Activated CD4-positive, alpha-beta T cell treated with anti-CD3 and anti-CD28 coated beads for 36 hours (primary cell): Measurements from ENCODE around the gene CALN1. TPM values are rescaled to one million over a fixed set of nuclear protein-coding genes. Genes with fewer than 3 reads are reported as not detected.

Source experiments
- ATAC-seq: fragments of 200-7000 bp; cut with Tn5 transposase; one replicate; pipeline ENCODE4 v1.10.0; 2021; ENCODE audit warnings: mild to moderate bottlenecking, moderate library complexity
- CTCF ChIA-PET: fragments of 350-600 bp; sonication (Branson Sonifier 250); formaldehyde crosslinking; loops from one replicate; lab custom pipeline; 2021; ENCODE audit warnings: antibody characterized with exemption; lab: Charles Lee
- POLR2A ChIA-PET: fragments of 350-600 bp; sonication (Branson Sonifier 250); formaldehyde crosslinking; loops from one replicate; lab custom pipeline; 2021; ENCODE audit warnings: antibody characterized with exemption, inconsistent platforms; lab: Charles Lee
- DNase-seq: peaks from one replicate; pipeline ENCODE4 v3.0.0-alpha.2; 2020
- H3K27ac Mint-ChIP-seq: one replicate; pipeline ENCODE4 v1.8.0; 2021; ENCODE audit warnings: mixed read lengths
- H3K27me3 Mint-ChIP-seq: one replicate; pipeline ENCODE4 v1.8.0; 2021; ENCODE audit warnings: mixed read lengths
- H3K36me3 Mint-ChIP-seq: one replicate; pipeline ENCODE4 v1.8.0; 2021; ENCODE audit warnings: low read depth, mixed read lengths
- H3K4me1 Mint-ChIP-seq: one replicate; pipeline ENCODE4 v1.8.0; 2021; ENCODE audit warnings: mixed read lengths
- H3K4me3 Mint-ChIP-seq: one replicate; pipeline ENCODE4 v1.8.0; 2021; ENCODE audit warnings: mild to moderate bottlenecking, moderate library complexity, mixed read lengths
- H3K9me3 Mint-ChIP-seq: one replicate; pipeline ENCODE4 v1.8.0; 2021; ENCODE audit warnings: low read depth, mixed read lengths
- intact Hi-C, 2 experiments: fragments of 100-400 bp; cut with DNase I in 1 of 2; cut with micrococcal nuclease in 1 of 2; formaldehyde crosslinking; loops; one replicate each; pipeline versions ENCODE4 v1.14.2 to v1.15.1; 2022 to 2024; cut with DNase I, micrococcal nuclease
- total RNA-seq, 2 experiments: library from RNA; stranded (reverse); gene quantifications; one replicate each; pipeline ENCODE4 v1.2.3, GENCODE V29; 2021

The CALN1 gene
- total RNA-seq, 2 experiments from 2014 or later = 0.11 to 0.12 TPM

DNA sequence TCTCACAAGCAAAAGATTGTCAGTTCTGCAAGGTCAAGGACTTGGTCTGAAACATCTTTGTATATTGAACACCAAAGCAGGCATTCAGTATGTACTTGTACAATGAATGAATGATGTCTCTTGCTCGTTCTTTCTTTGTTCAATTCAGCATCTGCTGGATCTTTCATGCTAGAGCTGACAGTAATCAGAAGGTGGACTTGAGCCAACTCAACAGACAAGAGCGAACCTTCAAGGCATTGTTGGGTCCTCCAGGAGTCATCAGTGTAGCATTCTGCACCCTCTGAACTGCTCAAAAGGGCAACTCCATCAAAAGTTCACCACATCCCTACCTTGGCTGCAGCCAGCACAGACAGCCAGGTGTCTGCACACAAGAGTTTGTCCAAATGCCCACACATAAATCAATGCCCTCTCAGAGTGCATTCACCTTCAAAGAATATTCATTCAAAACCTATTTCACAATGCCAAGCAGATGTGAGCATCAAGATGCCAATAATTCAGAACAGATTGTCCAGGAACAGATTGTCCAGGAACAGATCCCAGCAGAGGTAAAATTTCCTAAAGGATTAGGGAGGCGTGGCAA lies 386.7 kb downstream of the CALN1 start:
- H3K4me3 Mint-ChIP-seq = no peak overlapping the region
- H3K36me3 Mint-ChIP-seq = no peaks in the 10 kb centered on the region
- intact Hi-C loops = no loop called here
- no peaks in the 10 kb centered on the region for H3K4me1 Mint-ChIP-seq
- CTCF ChIA-PET = no interaction called here
- no peak for DNase-seq
- H3K27ac Mint-ChIP-seq = no peak overlapping the region
- H3K9me3 Mint-ChIP-seq = peaks cover 6% of the 10 kb centered on the region
- POLR2A ChIA-PET = no interaction called here
- H3K27me3 Mint-ChIP-seq = no peaks in the 10 kb centered on the region
- no peak for ATAC-seq

DNA sequence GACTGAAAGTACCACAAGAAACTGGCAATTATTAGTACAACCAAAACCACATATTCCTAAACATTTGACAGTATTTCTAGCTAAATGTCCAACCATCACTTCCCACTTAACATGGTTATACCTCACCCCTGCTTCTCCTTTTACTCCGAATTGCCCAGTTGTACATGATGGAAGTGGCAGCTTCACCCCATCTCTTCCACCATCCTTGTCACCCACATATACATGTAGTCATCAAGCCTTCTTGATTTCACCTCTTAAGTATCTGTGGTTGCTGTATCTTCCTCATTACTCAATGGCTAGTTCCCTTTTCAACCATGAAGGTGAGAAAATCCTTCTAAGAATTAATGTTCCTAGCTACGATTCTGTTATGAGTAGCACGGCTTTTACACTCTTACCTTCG lies 388.2 kb downstream of the CALN1 start:
- intact Hi-C loops = no loop called here
- Mint-ChIP-seq H3K4me3 (no peak overlapping the region), H3K4me1 (no peaks in the 10 kb centered on the region), H3K36me3 (no peaks in the 10 kb centered on the region), H3K27me3 (no peaks in the 10 kb centered on the region), H3K27ac (no peak overlapping the region), H3K9me3 (peaks cover 10% of the 10 kb centered on the region)
- ATAC-seq (no peak), DNase-seq (no peak)
- CTCF ChIA-PET = no interaction called here
- POLR2A ChIA-PET = no interaction called here

DNA sequence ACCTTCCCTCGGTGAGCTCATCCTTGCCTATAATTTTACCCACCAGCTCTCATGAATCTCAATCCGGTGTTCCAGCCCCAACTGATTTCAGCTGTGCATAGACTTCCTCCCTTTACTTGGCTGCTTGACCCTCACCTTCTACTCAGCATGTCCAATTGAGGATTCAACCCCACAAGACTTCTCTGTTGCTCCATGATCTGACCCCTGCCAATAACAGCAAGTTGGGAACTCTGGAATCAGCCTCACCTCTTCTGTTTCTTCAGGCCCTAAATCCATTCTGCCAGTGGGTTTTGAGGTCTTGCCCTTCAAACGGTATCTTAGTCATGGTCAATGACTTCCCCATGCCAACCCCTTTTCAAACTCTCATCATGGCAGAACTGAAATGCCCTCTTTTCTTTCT lies 390.4 kb downstream of the CALN1 start:
- H3K4me1 Mint-ChIP-seq = no peaks in the 10 kb centered on the region
- intact Hi-C loops = no loop called here
- no peak for DNase-seq
- ChIA-PET POLR2A (no interaction called here), CTCF (no interaction called here)
- H3K4me3 Mint-ChIP-seq = no peak overlapping the region
- H3K27ac Mint-ChIP-seq = no peak overlapping the region
- H3K9me3 Mint-ChIP-seq = peaks cover 10% of the 10 kb centered on the region
- H3K36me3 Mint-ChIP-seq = no peaks in the 10 kb centered on the region
- H3K27me3 Mint-ChIP-seq = no peaks in the 10 kb centered on the region
- no peak for ATAC-seq

DNA sequence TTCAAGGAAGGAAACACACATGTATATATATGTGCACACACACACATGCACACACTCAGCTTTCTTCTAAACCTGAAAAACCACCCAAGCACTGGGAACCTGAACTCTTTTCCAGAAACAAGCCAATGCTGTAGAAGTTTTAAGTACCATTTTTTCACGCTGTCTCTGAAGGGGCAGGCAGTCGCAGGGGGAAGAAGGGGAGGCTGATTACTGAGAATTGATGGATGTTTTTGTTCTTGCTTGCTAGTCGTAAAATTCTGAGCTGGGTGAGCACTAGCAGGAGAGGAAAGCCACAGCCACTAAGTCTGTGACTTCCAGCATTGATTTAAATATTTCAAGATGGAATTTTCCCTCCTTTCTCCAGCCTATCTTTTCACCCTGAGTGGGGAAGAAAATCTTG lies 391.8 kb downstream of the CALN1 start:
- Mint-ChIP-seq H3K27ac (no peak overlapping the region), H3K9me3 (peaks cover 8% of the 10 kb centered on the region), H3K27me3 (no peaks in the 10 kb centered on the region), H3K36me3 (no peaks in the 10 kb centered on the region), H3K4me3 (no peak overlapping the region), H3K4me1 (no peaks in the 10 kb centered on the region)
- POLR2A ChIA-PET = interaction anchor here (1.1 kb wide), 1 partner anchor 90 kb away, joined by 3 read pairs; no protein-coding TSS in a partner anchor
- no peak for DNase-seq
- intact Hi-C loops = no loop called here
- CTCF ChIA-PET = interaction anchor here (1.0 kb wide), 1 partner anchor 20 kb away, joined by 5 read pairs; no protein-coding TSS in a partner anchor
- ATAC-seq = no peak

DNA sequence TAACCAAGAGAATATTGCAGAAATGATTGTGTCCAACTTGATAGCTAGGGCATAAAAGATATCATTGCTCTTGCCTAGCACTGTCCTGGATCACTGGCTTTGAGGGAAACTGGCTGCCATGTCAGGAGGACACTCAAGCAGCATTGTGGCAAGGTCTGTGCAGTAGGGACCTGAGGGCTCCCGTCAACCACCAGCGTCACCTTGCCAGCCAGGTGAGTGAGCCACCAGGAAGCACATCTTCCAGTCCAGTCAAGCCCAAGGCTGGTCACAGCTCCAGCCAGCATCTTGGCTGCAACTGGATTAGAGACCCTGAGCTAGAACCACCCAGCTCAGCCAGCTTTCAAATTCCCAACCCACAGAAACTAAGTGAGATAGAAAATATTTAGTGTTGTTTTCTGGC lies 392.7 kb downstream of the CALN1 start:
- Mint-ChIP-seq H3K27ac (no peak overlapping the region), H3K9me3 (peaks cover 8% of the 10 kb centered on the region), H3K36me3 (no peaks in the 10 kb centered on the region), H3K4me1 (no peaks in the 10 kb centered on the region), H3K4me3 (no peak overlapping the region), H3K27me3 (no peaks in the 10 kb centered on the region)
- ChIA-PET POLR2A (no interaction called here), CTCF (interaction anchor here (1.0 kb wide), 1 partner anchor 19 kb away, joined by 5 read pairs; no protein-coding TSS in a partner anchor)
- DNase-seq (no peak), ATAC-seq (no peak)
- intact Hi-C loops = no loop called here

DNA sequence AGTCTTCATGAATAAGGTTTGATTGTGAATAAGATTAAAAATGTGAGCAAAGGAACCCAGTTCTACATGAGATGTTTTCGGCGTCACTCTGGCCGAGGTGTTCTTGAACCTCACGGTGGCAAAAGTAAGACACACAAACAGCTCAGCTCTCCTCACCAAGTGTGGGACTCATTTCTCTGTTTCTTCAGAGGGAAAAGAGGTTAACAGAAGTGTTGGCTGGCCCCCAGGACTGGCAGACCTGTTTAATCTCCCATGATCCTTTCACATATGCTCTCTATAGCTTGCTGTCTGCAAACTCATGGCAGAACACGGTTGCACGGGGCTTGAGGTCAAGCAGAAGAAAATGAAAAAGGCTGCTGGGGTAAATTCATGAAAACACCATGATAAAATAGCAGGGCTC lies 394.4 kb downstream of the CALN1 start:
- H3K27ac Mint-ChIP-seq = no peak overlapping the region

DNA sequence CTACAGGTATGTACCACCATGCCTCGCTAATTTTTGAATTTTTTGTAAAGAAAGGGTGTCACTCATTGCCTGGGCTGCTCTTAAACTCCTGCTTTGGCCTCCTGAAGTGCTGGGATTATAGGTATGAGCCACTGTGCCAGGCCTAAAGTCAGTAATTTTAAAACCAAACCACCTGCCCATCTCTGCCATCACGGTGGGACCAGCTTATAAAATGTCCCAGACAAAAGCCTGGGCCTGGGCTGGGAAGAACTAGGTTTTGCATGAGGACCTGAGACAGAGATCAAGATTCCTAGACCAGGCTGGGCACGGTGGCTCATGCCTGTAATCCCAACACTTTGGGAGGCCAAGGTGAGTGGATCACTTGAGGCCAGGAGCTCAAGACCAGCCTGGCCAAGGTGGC lies 395.6 kb downstream of the CALN1 start:
- CTCF ChIA-PET = no interaction called here
- H3K4me1 Mint-ChIP-seq = no peaks in the 10 kb centered on the region
- H3K4me3 Mint-ChIP-seq = no peak overlapping the region
- POLR2A ChIA-PET = interaction anchor here (0.6 kb wide), 1 partner anchor 526 kb away, joined by 3 read pairs; no protein-coding TSS in a partner anchor
- no peaks in the 10 kb centered on the region for H3K27me3 Mint-ChIP-seq
- no peak for DNase-seq
- no peak for ATAC-seq
- H3K9me3 Mint-ChIP-seq = peaks cover 5% of the 10 kb centered on the region
- intact Hi-C loops = no loop called here
- no peaks in the 10 kb centered on the region for H3K36me3 Mint-ChIP-seq
- no peak overlapping the region for H3K27ac Mint-ChIP-seq

More for the DNA sequence above, 394.4 kb downstream of the CALN1 start:
- Mint-ChIP-seq H3K36me3 (no peaks in the 10 kb centered on the region), H3K9me3 (peaks cover 8% of the 10 kb centered on the region), H3K4me3 (no peak overlapping the region), H3K4me1 (no peaks in the 10 kb centered on the region), H3K27me3 (no peaks in the 10 kb centered on the region)
- CTCF ChIA-PET = no interaction called here
- intact Hi-C loops = no loop called here
- POLR2A ChIA-PET = no interaction called here
- DNase-seq = no peak
- no peak for ATAC-seq

DNA sequence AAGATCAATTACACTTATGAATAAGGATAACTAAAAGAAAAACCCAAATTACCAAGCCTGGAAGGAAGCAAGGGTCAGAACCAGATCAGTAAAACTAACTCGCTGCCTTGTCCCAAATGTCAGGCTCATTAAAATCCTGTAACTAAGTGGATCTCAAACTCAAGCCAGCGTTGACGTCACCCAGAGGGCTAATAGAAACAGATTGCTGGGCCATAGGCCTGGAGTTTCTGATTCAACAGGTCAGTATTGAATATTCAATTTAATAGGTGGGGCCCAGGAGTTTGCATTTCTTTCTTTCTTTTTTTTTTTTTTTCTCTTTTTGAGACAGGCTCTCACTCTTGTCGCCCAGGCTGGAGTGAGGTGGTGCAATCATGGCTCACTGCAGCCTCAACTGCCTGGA lies 397.0 kb downstream of the CALN1 start:
- no peaks in the 10 kb centered on the region for H3K27me3 Mint-ChIP-seq
- no peak overlapping the region for H3K27ac Mint-ChIP-seq
- DNase-seq = no peak
- intact Hi-C loops = no loop called here
- no peaks in the 10 kb centered on the region for H3K36me3 Mint-ChIP-seq
- no peaks in the 10 kb centered on the region for H3K4me1 Mint-ChIP-seq
- no peak for ATAC-seq
- no peak overlapping the region for H3K4me3 Mint-ChIP-seq
- CTCF ChIA-PET = no interaction called here
- H3K9me3 Mint-ChIP-seq = peaks cover 4% of the 10 kb centered on the region
- POLR2A ChIA-PET = no interaction called here

DNA sequence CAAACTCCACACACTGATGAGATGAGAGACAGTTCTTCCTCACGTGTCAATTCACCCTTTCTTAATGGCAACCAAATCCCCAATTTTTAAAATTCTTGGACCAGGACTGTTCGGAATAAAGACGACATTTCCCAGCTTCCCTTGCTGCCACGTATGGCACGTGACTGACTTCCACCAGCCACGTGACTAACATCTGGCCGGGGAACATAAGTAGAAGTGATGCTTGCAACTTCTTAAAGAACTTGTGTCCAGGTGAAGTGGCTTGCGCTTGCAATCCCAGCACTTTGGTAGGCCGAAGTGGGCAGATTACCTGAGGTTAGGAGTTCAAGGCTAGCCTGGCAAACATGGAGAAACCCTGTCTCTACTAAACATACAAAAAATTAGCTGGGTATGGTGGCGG lies 405.1 kb downstream of the CALN1 start:
- intact Hi-C loops = no loop called here
- H3K27ac Mint-ChIP-seq = no peak overlapping the region
- ATAC-seq (no peak), DNase-seq (no peak)
- CTCF ChIA-PET = no interaction called here
- no peak overlapping the region for H3K4me3 Mint-ChIP-seq
- H3K36me3 Mint-ChIP-seq = no peaks in the 10 kb centered on the region
- H3K4me1 Mint-ChIP-seq = no peaks in the 10 kb centered on the region
- H3K27me3 Mint-ChIP-seq = no peaks in the 10 kb centered on the region
- H3K9me3 Mint-ChIP-seq = peaks cover 4% of the 10 kb centered on the region
- POLR2A ChIA-PET = no interaction called here

DNA sequence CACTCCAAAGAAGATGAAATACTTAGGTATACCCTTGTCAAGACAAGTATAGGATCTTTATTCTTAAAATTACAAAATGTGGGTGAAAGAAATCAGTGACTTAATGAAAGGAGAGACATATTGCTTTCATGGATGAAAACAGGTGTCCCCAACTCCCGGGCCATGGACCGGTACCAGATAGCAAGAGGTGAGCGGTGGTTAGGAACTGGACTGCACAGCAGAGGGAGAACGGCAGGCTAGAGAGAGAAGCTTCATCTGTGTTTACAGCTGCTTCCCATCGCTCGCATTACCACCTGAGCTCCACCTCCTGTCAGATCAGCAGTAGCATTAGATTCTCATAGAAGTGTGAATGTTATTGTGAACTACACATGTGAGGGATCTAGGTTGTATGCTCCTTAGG lies 408.9 kb downstream of the CALN1 start:
- CTCF ChIA-PET = no interaction called here
- no peaks in the 10 kb centered on the region for H3K4me1 Mint-ChIP-seq
- POLR2A ChIA-PET = no interaction called here

DNA sequence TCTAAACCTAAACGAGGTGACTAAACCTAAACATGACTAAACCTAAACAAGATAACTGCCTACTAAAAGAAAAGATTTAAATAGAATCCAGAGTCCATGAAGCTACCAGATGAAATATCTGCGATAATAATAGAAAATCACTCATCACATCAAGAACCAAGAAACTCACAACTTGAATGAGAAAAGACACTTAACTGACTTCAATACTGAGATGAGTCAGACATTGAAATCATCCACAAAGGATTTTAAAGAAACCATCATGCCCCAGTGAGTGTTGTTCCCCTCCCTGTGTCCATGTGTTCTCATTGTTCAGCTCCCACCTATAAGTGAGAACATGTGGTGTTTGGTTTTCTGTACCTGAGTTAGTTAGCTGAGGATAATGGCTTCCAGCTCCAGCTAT lies 416.0 kb downstream of the CALN1 start:
- Mint-ChIP-seq H3K4me1 (peaks cover 2% of the 10 kb centered on the region), H3K36me3 (no peaks in the 10 kb centered on the region), H3K27me3 (no peaks in the 10 kb centered on the region), H3K4me3 (no peak overlapping the region), H3K27ac (no peak overlapping the region), H3K9me3 (peaks cover 4% of the 10 kb centered on the region)
- intact Hi-C loops = no loop called here
- DNase-seq = no peak
- ChIA-PET POLR2A (no interaction called here), CTCF (interaction anchor here (0.7 kb wide), 1 partner anchor 189 kb away, joined by 3 read pairs; no protein-coding TSS in a partner anchor)
- no peak for ATAC-seq

More for the DNA sequence above, 408.9 kb downstream of the CALN1 start:
- DNase-seq (no peak), ATAC-seq (no peak)
- peaks cover 3% of the 10 kb centered on the region for H3K9me3 Mint-ChIP-seq
- H3K27me3 Mint-ChIP-seq = no peaks in the 10 kb centered on the region
- H3K36me3 Mint-ChIP-seq = no peaks in the 10 kb centered on the region
- H3K4me3 Mint-ChIP-seq = no peak overlapping the region
- intact Hi-C loops = no loop called here
- H3K27ac Mint-ChIP-seq = no peak overlapping the region

DNA sequence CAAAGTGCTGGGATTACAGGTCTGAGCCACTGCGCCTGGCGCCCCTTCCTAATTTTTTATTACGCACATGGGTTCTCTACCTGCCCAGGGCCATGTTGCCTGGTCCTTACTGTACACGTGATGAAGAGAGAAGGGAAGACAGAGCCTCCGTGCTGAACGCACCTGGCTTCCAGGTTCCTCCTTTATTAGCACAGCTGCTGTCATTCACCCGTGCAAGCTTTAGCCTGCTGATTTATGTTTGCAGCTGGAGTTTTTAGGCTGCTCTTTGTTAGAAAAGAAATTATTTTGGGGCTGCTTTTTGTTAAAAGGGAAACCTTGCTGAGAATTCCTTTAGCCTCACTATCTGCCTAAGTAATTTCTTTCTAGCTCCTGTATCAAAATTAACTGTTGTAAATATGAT lies 417.0 kb downstream of the CALN1 start:
- DNase-seq (no peak), ATAC-seq (no peak)
- no peak overlapping the region for H3K4me3 Mint-ChIP-seq
- H3K36me3 Mint-ChIP-seq = no peaks in the 10 kb centered on the region
- intact Hi-C loops = no loop called here
- no peaks in the 10 kb centered on the region for H3K27me3 Mint-ChIP-seq
- H3K27ac Mint-ChIP-seq = no peak overlapping the region
- H3K9me3 Mint-ChIP-seq = peaks cover 7% of the 10 kb centered on the region
- CTCF ChIA-PET = no interaction called here
- POLR2A ChIA-PET = no interaction called here
- peaks cover 2% of the 10 kb centered on the region for H3K4me1 Mint-ChIP-seq
